Hepatocyte (in vitro differentiated cells): ENCODE results near the gene DNAJB13. TPM values are rescaled to one million over a fixed set of nuclear protein-coding genes. Genes with fewer than 3 reads are reported as not detected.

Source experiments
- DNase-seq: peaks from one replicate; pipeline ENCODE4 v3.0.0-alpha.2; 2016; ENCODE audit warnings: low spot score
- H2AFZ ChIP-seq: fragments of 200-600 bp; sonication (generic); 2 replicates; pipeline ENCODE4 v1.6.0; 2016; ENCODE audit warnings: antibody characterized with exemption, mild to moderate bottlenecking
- H3K27ac ChIP-seq: fragments of 200-600 bp; sonication (generic); 2 replicates; pipeline ENCODE4 v1.5.1; 2016; ENCODE audit warnings: mild to moderate bottlenecking
- H3K27me3 ChIP-seq: fragments of 200-600 bp; sonication (generic); 2 replicates; pipeline ENCODE4 v1.6.1; 2016
- H3K36me3 ChIP-seq: fragments of 200-600 bp; sonication (generic); replicated peaks from 2 replicates; pipeline ENCODE4 v1.5.1; 2016; ENCODE audit warnings: low read depth; ENCODE audit not compliant: insufficient read depth
- H3K4me1 ChIP-seq: fragments of 200-600 bp; sonication (generic); 2 replicates; pipeline ENCODE4 v1.5.1; 2016; ENCODE audit warnings: mild to moderate bottlenecking, moderate library complexity; ENCODE audit not compliant: insufficient read depth
- H3K4me2 ChIP-seq: fragments of 200-600 bp; sonication (generic); 2 replicates; pipeline ENCODE4 v1.6.0; 2016
- H3K4me3 ChIP-seq: fragments of 200-600 bp; sonication (generic); 2 replicates; pipeline ENCODE4 v1.5.1; 2016; ENCODE audit warnings: mild to moderate bottlenecking
- H3K79me2 ChIP-seq: fragments of 200-600 bp; sonication (generic); 2 replicates; pipeline ENCODE4 v1.6.0; 2017; ENCODE audit warnings: mild to moderate bottlenecking
- H3K9me2 ChIP-seq: fragments of 200-600 bp; sonication (generic); replicated peaks from 2 replicates; pipeline ENCODE4 v1.6.0; 2017; ENCODE audit warnings: mild to moderate bottlenecking; ENCODE audit not compliant: insufficient read depth
- H3K9me3 ChIP-seq: fragments of 200-600 bp; sonication (generic); 2 replicates; pipeline ENCODE4 v1.5.1; 2016; ENCODE audit warnings: low read depth, mild to moderate bottlenecking
- H4K20me1 ChIP-seq: fragments of 200-600 bp; sonication (generic); 2 replicates; pipeline ENCODE4 v1.6.0; 2016; ENCODE audit warnings: mild to moderate bottlenecking; ENCODE audit not compliant: insufficient read depth, poor library complexity, severe bottlenecking
- CTCF ChIP-seq: fragments of 200-600 bp; sonication (generic); IDR thresholded peaks from 2 replicates; pipeline ENCODE4 v1.5.1; 2016; ENCODE audit warnings: antibody characterized with exemption, mild to moderate bottlenecking; ENCODE audit not compliant: poor library complexity
- EZH2 ChIP-seq: fragments of 200-600 bp; sonication (generic); IDR thresholded peaks from 2 replicates; pipeline ENCODE4 v1.6.1; 2016; ENCODE audit warnings: antibody characterized with exemption, mild to moderate bottlenecking, borderline replicate concordance
- EZH2phosphoT487 ChIP-seq: fragments of 200-600 bp; sonication (generic); IDR thresholded peaks from one replicate; pipeline ENCODE4 v1.6.1; 2018; ENCODE audit warnings: antibody characterized with exemption, mild to moderate bottlenecking, low read depth, moderate library complexity; ENCODE audit not compliant: unreplicated experiment, severe bottlenecking
- WGBS: methylation state at CpG from one replicate; pipeline ENCODE4 v1.1.6; 2016; ENCODE audit warnings: low lambda C conversion rate; ENCODE audit errors: missing lambda C conversion rate; 5-methylcytosine and 5-hydroxymethylcytosine counted together
- polyA plus RNA-seq: library from polyadenylated mRNA; unstranded; fragments of >200 nt; fragmentation: Nextera tagmentation; extraction: Ambion mirVana; gene quantifications from 2 replicates; pipeline ENCODE4 v1.2.1, GENCODE V29; 2016
- total RNA-seq: library from RNA; depleted of rRNA; stranded (reverse); fragments of >200 nt; gene quantifications from 2 replicates; pipeline ENCODE4 v1.2.3, GENCODE V29; 2014

DNAJB13 gene
- total and polyA plus RNA-seq, 2 experiments from 2014 or later = 0.70 TPM; not detected in 1

- no peaks in the 10 kb centered on the region for H3K36me3 ChIP-seq
- no peak overlapping the region for H3K27ac ChIP-seq
- H3K4me2 ChIP-seq = no peak overlapping the region
- no peaks in the 10 kb centered on the region for H3K9me2 ChIP-seq
- no peaks in the 10 kb centered on the region for H3K79me2 ChIP-seq
- TF ChIP-seq CTCF (no peak), EZH2 (no peak), EZH2phosphoT487 (no peak)
- H3K4me3 ChIP-seq = no peak overlapping the region
- no peaks in the 10 kb centered on the region for H4K20me1 ChIP-seq
- H3K4me1 ChIP-seq = no peaks in the 10 kb centered on the region
- H3K27me3 ChIP-seq = no peaks in the 10 kb centered on the region
- no peak overlapping the region for H2AFZ ChIP-seq
- 86% methylated on average over 18 of the region's 18 CpGs for WGBS
- H3K9me3 ChIP-seq = no peaks in the 10 kb centered on the region
- no peak for DNase-seq
Measured at GRCh38 chr11:73958521-73959141, 7.8 kb downstream of the DNAJB13 start.

GRCh38 chr11:73961321-73961720 lies 10.5 kb downstream of the DNAJB13 start:
- no peaks in the 10 kb centered on the region for H3K9me3 ChIP-seq
- DNase-seq = no peak
- no peaks in the 10 kb centered on the region for H3K36me3 ChIP-seq
- no peaks in the 10 kb centered on the region for H3K79me2 ChIP-seq
- no peak overlapping the region for H3K27ac ChIP-seq
- H3K9me2 ChIP-seq = no peaks in the 10 kb centered on the region
- TF ChIP-seq EZH2phosphoT487 (no peak), EZH2 (no peak), CTCF (no peak)
- H4K20me1 ChIP-seq = no peaks in the 10 kb centered on the region
- WGBS = 78% methylated on average over 4 of the region's 4 CpGs
- no peaks in the 10 kb centered on the region for H3K27me3 ChIP-seq
- no peak overlapping the region for H2AFZ ChIP-seq
- no peaks in the 10 kb centered on the region for H3K4me1 ChIP-seq
- no peak overlapping the region for H3K4me2 ChIP-seq
- no peak overlapping the region for H3K4me3 ChIP-seq

GRCh38 chr11:73962101-73962705 lies 11.4 kb downstream of the DNAJB13 start:
- Histone ChIP-seq H3K4me3 (no peak overlapping the region), H3K9me3 (no peaks in the 10 kb centered on the region), H3K79me2 (no peaks in the 10 kb centered on the region), H3K9me2 (no peaks in the 10 kb centered on the region), H4K20me1 (no peaks in the 10 kb centered on the region), H3K27ac (no peak overlapping the region), H3K4me2 (no peak overlapping the region), H2AFZ (no peak overlapping the region), H3K27me3 (no peaks in the 10 kb centered on the region), H3K36me3 (no peaks in the 10 kb centered on the region), H3K4me1 (no peaks in the 10 kb centered on the region)
- DNase-seq = no peak
- TF ChIP-seq CTCF (no peak), EZH2 (no peak), EZH2phosphoT487 (no peak)
- WGBS = 71% methylated on average over 5 of the region's 7 CpGs
